Kasumi-1 (cell line): Measurements from ENCODE around the gene TCF7.

Experiments
- DNase-seq, 2 experiments: peaks; one replicate each; lab custom pipeline; 2025; lab: John Stamatoyannopoulos, UW

The TCF7 gene

GRCh38 chr5:134090522-134090921 lies 24.0 kb upstream of the TCF7 start:
- DNase-seq, result no peak

GRCh38 chr5:134091626-134092121 lies 22.8 kb upstream of the TCF7 start:
- DNase-seq, result no peak

DNA sequence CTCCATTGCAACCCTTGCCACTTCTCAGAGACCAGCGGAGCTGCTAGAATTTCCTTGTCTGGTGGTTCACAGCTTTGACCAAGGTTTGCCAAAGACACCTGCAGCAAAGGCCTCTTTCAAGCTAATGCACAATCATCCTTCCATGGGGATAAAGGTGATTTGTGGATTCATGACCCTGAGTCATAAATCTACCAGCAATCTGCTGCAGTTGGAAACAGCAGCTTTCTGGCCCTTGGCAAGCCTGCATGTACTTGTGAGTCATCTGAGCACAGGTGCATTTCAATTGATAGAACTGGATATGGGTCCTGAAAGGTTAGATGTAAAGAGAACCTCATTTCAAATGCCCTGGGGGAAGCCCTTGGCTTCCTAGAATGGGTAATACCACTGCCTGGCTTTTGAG lies 21.6 kb upstream of the TCF7 start:
- DNase-seq, result no peak

DNA sequence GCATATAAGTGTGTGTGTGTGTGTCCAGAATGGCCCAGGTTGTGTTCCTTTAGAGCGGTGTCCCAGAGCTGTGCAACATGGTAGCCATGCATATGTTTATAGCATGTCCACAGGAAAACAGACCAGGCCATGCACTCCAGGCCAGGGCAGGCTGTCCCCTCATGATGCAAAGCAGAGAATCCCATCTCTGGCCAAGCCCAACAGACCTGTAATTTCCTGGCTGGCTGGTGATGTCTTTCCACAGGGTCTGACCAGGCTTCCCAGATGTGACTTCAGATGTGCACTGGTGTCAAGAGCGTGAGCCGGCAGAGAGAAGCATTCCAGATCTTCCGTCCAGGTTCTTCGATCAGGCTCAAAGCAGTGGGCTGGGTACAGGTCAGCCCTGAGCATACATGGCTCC lies 21.1 kb upstream of the TCF7 start:
- no peak for DNase-seq

- DNase-seq, result no peak
Measured at GRCh38 chr5:134095293-134095692, 19.2 kb upstream of the TCF7 start.

GRCh38 chr5:134095887-134096589 lies 18.4 kb upstream of the TCF7 start:
- no peak for DNase-seq

GRCh38 chr5:134097211-134097749 lies 17.2 kb upstream of the TCF7 start:
- no peak for DNase-seq

- no peak for DNase-seq
Measured at GRCh38 chr5:134098690-134099089, 15.8 kb upstream of the TCF7 start.

DNA sequence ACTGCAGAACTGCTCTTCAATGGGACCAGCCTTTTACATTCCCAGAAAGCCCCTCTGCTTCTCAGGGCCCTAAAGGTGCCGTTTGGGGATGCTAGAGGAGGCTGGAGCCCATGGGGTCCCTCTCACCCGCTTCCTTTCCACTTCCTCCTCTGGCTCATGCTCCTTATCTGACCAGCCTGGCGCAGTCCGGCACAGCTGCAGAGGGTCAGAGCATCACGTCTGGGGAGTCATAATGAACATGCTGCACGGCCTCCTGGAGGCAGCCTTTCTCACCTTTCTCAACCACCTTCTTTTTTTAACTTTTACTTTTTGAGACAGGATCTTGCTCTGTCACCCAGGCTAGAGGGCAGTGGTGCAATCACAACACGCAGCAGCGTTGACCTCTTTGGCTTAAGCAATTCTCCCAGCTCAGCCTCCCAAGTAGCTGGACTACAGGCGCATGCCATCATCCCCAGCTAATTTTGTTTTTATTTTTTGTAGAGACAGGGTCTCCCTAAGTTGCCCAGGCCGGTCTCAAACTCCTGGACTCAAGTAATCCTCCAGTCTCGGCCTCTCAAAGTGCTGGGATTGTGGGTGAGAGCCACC lies 15.1 kb upstream of the TCF7 start:
- DNase-seq, result no peak

DNA sequence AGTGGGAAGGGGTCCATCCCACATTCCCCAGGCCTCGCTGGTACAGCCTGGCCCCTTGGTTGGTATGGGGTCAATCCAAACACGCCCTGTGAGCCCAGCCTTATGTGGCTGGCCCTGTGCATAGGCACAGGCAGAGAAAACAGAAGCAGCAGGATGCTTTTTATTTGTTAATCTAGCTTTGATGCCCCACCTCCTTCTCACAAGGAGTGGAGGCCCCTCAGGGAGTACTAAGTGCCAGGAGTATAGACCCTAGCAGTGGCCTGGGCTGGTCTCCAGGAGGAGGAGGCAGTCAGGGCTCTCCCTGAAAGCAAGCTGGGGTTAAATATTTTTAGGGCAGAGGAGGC lies 14.6 kb upstream of the TCF7 start:
- DNase-seq, result no peak

DNA sequence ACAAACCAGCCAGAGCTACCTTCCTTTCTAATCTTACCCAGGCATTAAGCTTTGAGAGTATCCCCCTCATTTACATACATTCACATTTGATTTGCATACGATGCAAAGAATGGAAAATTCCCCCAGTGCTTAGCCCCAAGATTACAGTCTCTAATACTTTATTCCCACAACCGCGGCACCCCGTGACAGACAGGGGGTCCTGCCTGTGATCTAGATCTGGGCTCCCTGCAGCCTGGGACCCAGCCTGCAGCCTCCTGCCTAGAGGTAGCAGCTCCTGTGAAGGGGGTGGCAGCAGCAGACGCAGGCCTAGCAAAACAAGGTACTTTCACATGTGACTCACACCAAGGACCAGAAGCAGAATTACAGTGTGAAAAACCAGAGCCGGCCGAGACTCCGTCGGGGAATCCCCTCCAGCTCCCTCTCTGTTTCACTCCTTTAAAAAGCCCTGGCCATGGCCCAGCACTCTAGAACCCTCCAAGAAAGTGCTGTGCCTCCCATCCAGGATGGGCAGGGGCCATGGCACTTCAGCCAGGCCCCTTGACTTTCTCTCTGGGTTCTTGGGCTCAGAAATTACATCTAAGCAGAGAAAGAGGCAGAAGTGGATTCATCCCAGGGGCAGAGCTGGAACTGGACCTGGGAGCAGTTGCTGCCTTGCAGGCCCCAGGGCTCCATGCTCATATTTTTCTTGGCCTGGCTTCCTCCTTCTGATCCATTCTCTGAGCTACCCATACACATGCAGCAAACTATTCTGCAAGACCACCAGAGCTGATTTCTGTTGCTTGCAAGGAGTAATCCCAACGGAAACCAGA lies 14.0 kb upstream of the TCF7 start:
- no peak for DNase-seq

DNA sequence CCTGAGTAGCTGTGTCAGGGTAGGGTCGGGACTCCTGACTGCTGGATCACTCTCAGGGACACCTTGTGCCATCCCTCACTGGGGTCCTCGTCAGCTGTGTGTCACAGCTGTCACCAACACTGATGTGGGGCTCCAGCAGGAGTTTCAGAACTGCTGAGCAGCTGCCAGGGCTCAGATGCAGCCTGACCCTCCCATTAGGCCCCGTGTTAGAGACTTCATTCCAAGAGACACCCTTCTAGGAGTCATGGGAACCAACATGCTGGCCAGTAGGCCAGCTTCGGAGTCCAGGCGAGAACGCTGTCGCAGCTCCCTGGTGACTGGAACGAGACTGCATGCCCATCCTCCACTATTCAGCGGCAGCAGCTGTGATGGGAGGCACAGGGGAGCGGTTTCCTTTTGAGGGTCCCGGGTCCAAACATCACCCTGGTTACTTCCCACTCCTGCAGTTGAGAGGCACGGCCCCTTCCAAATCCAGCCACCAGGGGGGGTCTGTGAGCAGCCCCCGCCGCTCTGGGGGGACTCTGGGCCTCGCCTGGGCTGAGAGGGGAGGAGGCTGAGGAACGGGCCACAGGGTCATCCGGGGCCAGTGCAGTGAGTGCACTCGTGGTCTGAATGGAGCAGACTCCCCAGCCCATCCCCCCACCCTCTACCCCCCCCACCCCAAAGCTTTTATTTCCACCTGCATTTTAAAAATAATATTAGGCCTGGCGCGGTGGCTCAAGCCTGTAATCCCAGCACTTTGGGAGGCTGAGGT lies 12.6 kb upstream of the TCF7 start:
- DNase-seq, result peak; percentile 59 to 74

DNA sequence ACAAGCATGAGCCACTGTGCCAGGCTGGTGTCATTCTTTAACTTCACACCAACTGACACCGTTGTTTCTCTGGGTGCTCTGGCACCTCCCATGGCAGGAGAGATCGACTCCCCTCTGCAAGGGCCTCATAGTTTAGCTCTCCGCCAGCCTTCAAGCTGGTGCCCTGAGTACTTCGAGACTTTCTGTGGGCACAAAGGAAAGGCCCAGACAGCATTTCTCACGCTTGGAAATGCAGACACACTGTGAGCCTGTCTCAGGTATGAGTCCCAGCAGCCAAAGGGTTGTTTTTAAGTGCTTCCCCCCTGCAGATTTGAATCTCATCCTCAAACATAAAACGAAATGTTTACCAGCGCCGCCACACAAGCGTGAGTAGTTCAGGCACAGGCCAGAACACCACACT lies 11.1 kb upstream of the TCF7 start:
- DNase-seq, result no peak

DNA sequence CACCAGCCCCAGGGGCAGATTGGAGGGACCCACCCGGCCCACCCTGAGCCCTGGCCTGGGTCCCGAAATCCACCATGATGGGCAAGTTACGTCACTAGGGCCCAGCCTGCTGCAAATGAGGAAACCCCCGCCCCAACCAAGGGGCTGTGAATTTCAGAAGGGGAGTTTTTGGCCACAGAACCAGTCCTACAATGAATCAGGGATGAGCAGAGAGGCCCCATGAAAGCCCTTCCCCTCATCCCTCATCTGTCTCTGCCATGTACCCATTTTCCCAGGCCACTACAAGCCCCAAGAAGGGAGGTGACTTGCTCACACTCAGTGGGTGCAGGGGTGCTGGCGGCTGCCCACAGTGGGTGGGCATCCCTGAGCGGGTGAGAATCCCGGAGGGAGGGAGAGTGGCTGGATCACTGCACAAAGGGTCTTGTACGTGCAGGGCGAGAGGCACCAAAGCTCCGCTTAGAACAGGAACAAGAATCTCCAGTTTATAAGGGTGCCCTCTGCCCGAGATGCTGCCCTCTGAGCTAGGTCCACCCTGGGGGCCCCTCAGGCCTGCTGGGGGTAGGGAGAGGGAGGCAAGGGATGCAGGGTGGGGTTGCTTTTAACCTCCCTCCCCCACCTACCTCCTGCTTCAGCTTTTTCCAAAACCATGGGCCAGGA lies 10.4 kb upstream of the TCF7 start:
- DNase-seq, result no peak

DNA sequence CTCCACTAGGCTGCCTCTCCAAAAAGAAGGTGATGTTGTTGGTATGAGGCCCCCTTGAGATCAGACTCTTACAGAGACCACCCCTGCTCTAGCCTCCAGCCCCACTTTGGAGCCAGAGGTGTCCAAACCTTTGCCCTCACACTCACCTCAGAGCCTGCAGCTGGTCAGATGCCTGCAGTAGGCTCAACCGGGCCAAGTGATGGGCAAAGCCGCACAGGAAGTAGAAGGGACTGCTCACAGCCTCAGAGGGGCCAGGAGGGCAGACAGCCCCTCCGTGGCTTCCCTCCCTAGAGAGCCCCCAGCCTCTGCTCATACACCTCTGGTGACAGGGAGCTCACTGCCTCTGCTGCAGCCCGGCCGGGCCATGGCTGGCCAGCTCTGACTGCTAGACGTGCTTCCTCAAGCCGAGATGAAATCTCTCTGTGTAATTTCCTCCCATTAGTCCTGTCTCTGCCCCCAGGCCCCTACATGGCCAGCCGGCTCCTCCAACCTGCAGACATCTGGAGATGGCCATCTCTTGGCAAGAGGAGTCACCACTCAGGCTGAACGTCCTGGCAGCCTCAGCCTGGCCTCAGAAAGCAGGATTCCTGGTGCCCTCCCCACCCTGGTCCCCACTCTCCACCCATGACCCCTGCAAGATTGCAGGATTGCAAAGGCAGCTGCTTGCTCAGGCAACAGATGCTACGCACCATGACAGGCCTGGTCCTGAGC lies 7.3 kb upstream of the TCF7 start:
- DNase-seq, result no peak

GRCh38 chr5:134107779-134108178 lies 6.7 kb upstream of the TCF7 start:
- DNase-seq, result no peak

GRCh38 chr5:134110382-134110781 lies 4.1 kb upstream of the TCF7 start:
- no peak for DNase-seq

DNA sequence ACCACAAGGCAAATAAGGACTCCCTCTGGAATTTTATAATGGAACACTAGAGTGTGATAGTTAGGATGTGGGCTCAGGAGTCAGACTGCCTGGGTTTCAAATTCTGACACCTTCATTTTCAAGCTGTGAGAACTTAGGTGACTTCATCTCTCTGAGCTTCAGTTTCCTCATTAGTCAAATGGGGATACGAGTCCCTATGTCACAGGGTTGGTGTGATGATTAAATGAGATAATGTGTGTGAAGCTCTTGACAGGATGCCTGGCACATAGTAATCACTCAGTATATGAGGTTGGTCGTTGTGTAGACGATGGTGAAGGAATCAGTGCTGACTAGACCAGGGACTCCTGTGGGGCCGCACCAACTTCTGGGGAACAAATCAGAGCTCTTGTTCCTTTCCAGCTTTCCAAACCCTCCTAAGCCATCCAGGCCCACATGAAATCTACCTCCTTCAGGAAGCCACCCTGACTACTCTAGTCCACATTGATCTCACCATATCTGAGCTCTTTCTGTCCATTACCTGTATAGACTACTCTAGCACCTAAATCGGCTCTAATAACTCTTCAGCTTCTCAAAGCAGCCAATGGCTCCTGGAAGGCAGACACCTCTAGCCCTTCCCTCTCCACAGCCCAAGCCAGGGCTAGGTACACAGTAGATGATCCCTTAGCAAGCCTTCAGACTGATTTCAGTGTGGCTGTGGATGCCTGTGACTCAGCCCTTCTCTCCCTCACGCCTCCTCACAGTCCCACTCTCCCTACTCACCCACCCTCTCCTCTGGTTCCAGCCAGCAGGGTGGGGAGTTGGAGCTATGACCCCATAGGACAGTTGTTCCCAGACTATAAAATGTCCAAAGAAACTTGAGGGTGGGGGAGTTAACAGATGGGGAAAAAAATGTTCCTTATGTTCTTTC lies 2.5 kb upstream of the TCF7 start:
- DNase-seq, result no peak

GRCh38 chr5:134112726-134113362 lies 1.6 kb upstream of the TCF7 start:
- DNase-seq, result no peak
